ENCODE data around the gene ALOX15B. TPM values are rescaled to one million over a fixed set of nuclear protein-coding genes. Genes with fewer than 3 reads are reported as not detected.

Gene ALOX15B
- total RNA-seq, 1 donor from 2014 or later: not detected

- H3K4me3 Mint-ChIP-seq (ENCODE audit: low read depth): no peak overlapping the region
- no peak for TF ChIP-seq CTCF (IDR thresholded peaks at IDR 0.05; ENCODE audit: unreplicated experiment)
- H3K9me3 Mint-ChIP-seq (ENCODE audit: low read depth): no peaks in the 10 kb centered on the region
- H3K4me1 Mint-ChIP-seq (ENCODE audit: low read depth): no peaks in the 10 kb centered on the region
- H3K27me3 Mint-ChIP-seq: peaks cover 72% of the 10 kb centered on the region
- DNase-seq (ENCODE audit: low spot score, unreplicated experiment): no peak
- H3K27ac Mint-ChIP-seq: no peak overlapping the region
- H3K36me3 Mint-ChIP-seq (ENCODE audit: insufficient read depth): no peaks in the 10 kb centered on the region
Observed at GRCh38 chr17:8004899-8005298, 34.0 kb upstream of the ALOX15B start.

DNA sequence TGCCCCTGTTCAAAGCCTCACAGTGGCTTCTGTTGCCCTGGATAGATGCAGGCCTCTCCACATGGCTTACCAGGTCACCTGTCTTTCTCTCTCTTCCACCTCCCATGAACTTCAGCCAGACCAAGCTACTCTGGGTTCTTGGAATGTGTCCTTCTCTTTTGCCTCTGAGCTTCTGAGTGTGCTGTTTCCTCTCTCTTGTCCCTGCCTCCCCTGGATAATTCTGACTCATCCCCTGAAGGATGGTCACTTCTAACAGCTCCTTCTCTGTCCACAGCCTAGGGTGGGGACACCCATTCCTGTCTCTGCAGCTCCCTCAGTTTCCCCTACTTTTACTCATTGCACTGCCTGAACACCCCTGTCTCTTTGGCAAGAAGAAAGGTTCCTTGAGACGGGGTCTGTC is 33.5 kb upstream of the ALOX15B start:
- Mint-ChIP-seq H3K27me3 (peaks cover 74% of the 10 kb centered on the region), H3K4me1 (ENCODE audit: low read depth) (no peaks in the 10 kb centered on the region), H3K9me3 (ENCODE audit: low read depth) (no peaks in the 10 kb centered on the region), H3K27ac (no peak overlapping the region), H3K4me3 (ENCODE audit: low read depth) (no peak overlapping the region), H3K36me3 (ENCODE audit: insufficient read depth) (no peaks in the 10 kb centered on the region)
- DNase-seq (ENCODE audit: low spot score, unreplicated experiment): no peak
- no peak for TF ChIP-seq CTCF (IDR thresholded peaks at IDR 0.05; ENCODE audit: unreplicated experiment)

GRCh38 chr17:8005967-8006730 is 32.7 kb upstream of the ALOX15B start:
- Mint-ChIP-seq H3K36me3 (ENCODE audit: insufficient read depth) (no peaks in the 10 kb centered on the region), H3K27me3 (peaks cover 67% of the 10 kb centered on the region), H3K27ac (no peak overlapping the region), H3K9me3 (ENCODE audit: low read depth) (no peaks in the 10 kb centered on the region), H3K4me3 (ENCODE audit: low read depth) (no peak overlapping the region), H3K4me1 (ENCODE audit: low read depth) (no peaks in the 10 kb centered on the region)
- no peak for TF ChIP-seq CTCF (IDR thresholded peaks at IDR 0.05; ENCODE audit: unreplicated experiment)
- no peak for DNase-seq (ENCODE audit: low spot score, unreplicated experiment)

DNA sequence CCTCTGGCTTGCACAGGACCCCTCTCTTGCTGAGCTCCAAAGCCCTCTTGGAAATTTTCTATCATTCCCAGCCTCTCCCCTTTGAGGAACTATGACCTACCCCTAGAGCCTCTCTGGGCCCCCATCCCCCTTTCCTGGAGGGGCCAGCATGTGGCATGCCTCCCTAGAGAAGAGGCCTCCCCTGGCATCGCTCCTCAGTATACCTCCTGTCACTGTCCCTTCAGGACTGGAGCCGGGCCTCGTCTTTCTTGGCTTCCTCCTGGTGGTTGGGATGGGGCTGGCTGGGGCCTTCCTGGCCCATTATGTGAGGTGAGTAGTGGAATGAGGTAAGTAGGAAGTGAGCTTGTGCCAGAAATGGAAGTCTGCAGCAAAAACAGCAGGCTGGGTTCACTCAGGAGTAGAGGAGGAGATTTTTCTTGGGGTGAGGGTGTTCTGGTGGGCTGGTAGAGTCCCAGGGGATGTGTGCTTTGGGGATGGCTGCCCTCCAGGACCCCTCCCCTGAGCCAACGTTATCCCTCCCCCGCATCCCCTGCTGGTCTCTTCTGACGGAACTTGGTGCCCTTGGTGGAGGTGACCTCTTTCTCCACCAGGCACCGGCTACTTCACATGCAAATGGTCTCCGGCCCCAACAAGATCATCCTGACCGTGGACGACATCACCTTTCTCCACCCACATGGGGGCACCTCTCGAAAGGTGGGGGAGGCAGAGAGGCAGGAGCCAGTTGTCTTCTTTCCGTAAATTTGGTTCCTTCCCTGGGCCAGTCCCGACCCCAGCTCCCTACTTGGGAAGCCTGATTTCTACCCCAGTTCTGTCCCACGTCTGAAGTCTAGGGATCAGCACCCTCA is 31.8 kb upstream of the ALOX15B start:
- peaks cover 65% of the 10 kb centered on the region for H3K27me3 Mint-ChIP-seq
- no peak for TF ChIP-seq CTCF (IDR thresholded peaks at IDR 0.05; ENCODE audit: unreplicated experiment)
- DNase-seq (ENCODE audit: low spot score, unreplicated experiment): no peak
- no peaks in the 10 kb centered on the region for H3K36me3 Mint-ChIP-seq (ENCODE audit: insufficient read depth)
- H3K4me1 Mint-ChIP-seq (ENCODE audit: low read depth): no peaks in the 10 kb centered on the region
- no peak overlapping the region for H3K27ac Mint-ChIP-seq
- no peaks in the 10 kb centered on the region for H3K9me3 Mint-ChIP-seq (ENCODE audit: low read depth)
- no peak overlapping the region for H3K4me3 Mint-ChIP-seq (ENCODE audit: low read depth)

- H3K27me3 Mint-ChIP-seq: peaks cover 70% of the 10 kb centered on the region
- H3K4me1 Mint-ChIP-seq (ENCODE audit: low read depth): no peaks in the 10 kb centered on the region
- no peak overlapping the region for H3K4me3 Mint-ChIP-seq (ENCODE audit: low read depth)
- no peaks in the 10 kb centered on the region for H3K9me3 Mint-ChIP-seq (ENCODE audit: low read depth)
- no peak for TF ChIP-seq CTCF (IDR thresholded peaks at IDR 0.05; ENCODE audit: unreplicated experiment)
- no peaks in the 10 kb centered on the region for H3K36me3 Mint-ChIP-seq (ENCODE audit: insufficient read depth)
- DNase-seq (ENCODE audit: low spot score, unreplicated experiment): no peak
- H3K27ac Mint-ChIP-seq: no peak overlapping the region
Observed at GRCh38 chr17:8007836-8008235, 31.0 kb upstream of the ALOX15B start.

Data from progenitor cell of endocrine pancreas (in vitro differentiated cells).